Measurements from ENCODE around the gene THBD.

- TF ChIP-seq EZH2 (IDR thresholded peaks at IDR 0.05; ENCODE audit: insufficient read depth, low read length) (no peak), CTCF (IDR thresholded peaks at IDR 0.05; ENCODE audit: insufficient read depth, low read depth, low read length) (no peak)
Observed at GRCh38 chr20:23023621-23024177, 25.8 kb downstream of the THBD start.
